ENCODE results near the gene ANKRD13C.

ANKRD13C gene

DNA sequence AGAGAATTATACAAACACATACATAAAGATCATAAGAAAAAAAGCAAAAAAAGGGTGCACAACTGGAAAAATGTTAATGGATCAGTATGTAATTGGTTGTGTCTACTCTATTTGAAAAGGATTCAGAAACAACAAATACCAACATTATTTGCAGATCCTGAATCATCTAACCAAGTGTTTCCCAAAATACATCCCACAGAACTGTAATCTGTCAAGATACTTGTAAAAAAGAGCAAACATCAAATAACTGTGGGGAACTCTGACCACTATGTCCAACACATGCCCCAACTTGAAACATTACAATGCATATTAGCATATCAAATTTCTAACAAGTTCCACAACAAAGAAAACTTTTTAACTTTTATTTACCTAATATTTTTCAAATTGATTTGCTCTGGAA lies 22.6 kb downstream of the ANKRD13C start:
- no peak overlapping the region for H3K9ac ChIP-seq (ENCODE audit: low read length)
- no peak overlapping the region for H3K4me3 ChIP-seq (ENCODE audit: low read length)
- no peaks in the 10 kb centered on the region for H3K9me3 ChIP-seq (ENCODE audit: control insufficient read depth, low read depth, low read length)
- no peaks in the 10 kb centered on the region for H3K36me3 ChIP-seq (ENCODE audit: control insufficient read depth, low read depth, low read length)
- H3K4me1 ChIP-seq (ENCODE audit: control insufficient read depth, low read depth, low read length), result no peaks in the 10 kb centered on the region
- no peaks in the 10 kb centered on the region for H3K27me3 ChIP-seq (ENCODE audit: control insufficient read depth, insufficient read depth, low read length)
- H3K27ac ChIP-seq (ENCODE audit: low read length), result no peak overlapping the region

GRCh38 chr1:70327306-70328076 lies 27.0 kb downstream of the ANKRD13C start:
- Histone ChIP-seq H3K27ac (ENCODE audit: low read length) (no peak overlapping the region), H3K9me3 (ENCODE audit: control insufficient read depth, low read depth, low read length) (no peaks in the 10 kb centered on the region), H3K36me3 (ENCODE audit: control insufficient read depth, low read depth, low read length) (no peaks in the 10 kb centered on the region), H3K9ac (ENCODE audit: low read length) (no peak overlapping the region), H3K4me1 (ENCODE audit: control insufficient read depth, low read depth, low read length) (no peaks in the 10 kb centered on the region), H3K27me3 (ENCODE audit: control insufficient read depth, insufficient read depth, low read length) (no peaks in the 10 kb centered on the region), H3K4me3 (ENCODE audit: low read length) (no peak overlapping the region)

DNA sequence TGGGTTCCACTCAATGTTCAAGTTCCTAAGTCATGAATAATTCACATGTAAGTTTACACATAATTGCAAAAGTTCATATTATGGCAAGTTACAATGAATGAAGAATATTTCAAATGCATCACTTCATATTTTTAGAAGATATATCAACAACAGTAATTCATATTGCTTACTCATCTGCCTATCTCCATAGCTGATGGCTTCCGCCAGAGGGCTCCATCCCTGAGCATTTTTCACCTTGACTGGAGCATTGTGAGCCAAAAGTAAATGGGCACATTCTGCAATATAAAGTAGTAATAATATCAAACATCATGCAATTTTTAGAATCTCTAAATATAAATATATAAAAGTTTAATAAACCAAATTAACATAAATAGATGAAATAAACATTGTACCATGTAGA lies 29.8 kb downstream of the ANKRD13C start:
- Histone ChIP-seq H3K4me1 (ENCODE audit: control insufficient read depth, low read depth, low read length) (no peaks in the 10 kb centered on the region), H3K36me3 (ENCODE audit: control insufficient read depth, low read depth, low read length) (no peaks in the 10 kb centered on the region)

DNA sequence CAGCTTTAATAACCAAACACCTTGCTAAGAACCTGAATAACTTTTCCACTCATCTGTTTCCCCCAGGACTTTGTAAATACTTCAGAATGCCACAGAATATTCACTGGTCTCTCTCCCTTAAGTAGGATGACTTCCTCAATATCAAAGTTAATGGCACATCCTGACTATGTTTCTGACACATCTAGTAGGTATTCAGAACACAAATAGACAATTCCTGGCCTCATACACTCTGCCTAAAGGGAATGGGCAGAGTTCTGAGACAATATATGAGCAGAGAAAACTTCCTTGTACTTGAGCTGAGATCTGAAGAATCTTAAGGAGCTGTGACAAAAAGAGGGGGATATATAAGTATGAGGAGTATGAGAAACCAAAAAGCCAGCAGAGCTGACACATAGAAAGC lies 34.8 kb downstream of the ANKRD13C start:
- H3K27ac ChIP-seq (ENCODE audit: low read length), result no peak overlapping the region
- H3K4me3 ChIP-seq (ENCODE audit: low read length), result no peak overlapping the region
- H3K4me1 ChIP-seq (ENCODE audit: control insufficient read depth, low read depth, low read length), result no peaks in the 10 kb centered on the region
- no peaks in the 10 kb centered on the region for H3K27me3 ChIP-seq (ENCODE audit: control insufficient read depth, insufficient read depth, low read length)
- peaks cover 3% of the 10 kb centered on the region for H3K36me3 ChIP-seq (ENCODE audit: control insufficient read depth, low read depth, low read length)
- no peaks in the 10 kb centered on the region for H3K9me3 ChIP-seq (ENCODE audit: control insufficient read depth, low read depth, low read length)
- no peak overlapping the region for H3K9ac ChIP-seq (ENCODE audit: low read length)

More for the DNA sequence above, 29.8 kb downstream of the ANKRD13C start:
- H3K4me3 ChIP-seq (ENCODE audit: low read length), result no peak overlapping the region
- H3K9me3 ChIP-seq (ENCODE audit: control insufficient read depth, low read depth, low read length), result no peaks in the 10 kb centered on the region
- H3K9ac ChIP-seq (ENCODE audit: low read length), result no peak overlapping the region
- H3K27me3 ChIP-seq (ENCODE audit: control insufficient read depth, insufficient read depth, low read length), result no peaks in the 10 kb centered on the region
- no peak overlapping the region for H3K27ac ChIP-seq (ENCODE audit: low read length)

DNA sequence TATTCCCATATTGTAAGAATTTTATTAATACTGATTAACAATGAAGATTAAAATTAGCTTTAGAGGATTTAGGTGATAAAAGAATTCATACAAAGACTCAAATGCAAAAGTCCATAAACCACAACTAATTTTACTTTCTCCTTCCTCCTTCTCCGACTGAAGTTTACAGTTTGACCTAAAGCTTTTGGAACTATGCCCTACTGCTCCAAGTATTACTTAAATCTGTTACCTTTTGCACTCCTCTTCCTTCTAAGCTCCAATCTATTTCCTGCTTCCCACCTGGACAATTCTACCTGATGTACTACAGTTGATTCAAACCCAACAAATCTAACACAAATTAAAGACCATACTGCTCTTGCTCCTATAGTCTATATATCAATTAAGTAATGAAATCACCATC lies 36.3 kb downstream of the ANKRD13C start:
- Histone ChIP-seq H3K27ac (ENCODE audit: low read length) (no peak overlapping the region), H3K4me1 (ENCODE audit: control insufficient read depth, low read depth, low read length) (no peaks in the 10 kb centered on the region), H3K36me3 (ENCODE audit: control insufficient read depth, low read depth, low read length) (peaks cover 3% of the 10 kb centered on the region), H3K27me3 (ENCODE audit: control insufficient read depth, insufficient read depth, low read length) (no peaks in the 10 kb centered on the region), H3K9ac (ENCODE audit: low read length) (no peak overlapping the region), H3K9me3 (ENCODE audit: control insufficient read depth, low read depth, low read length) (no peaks in the 10 kb centered on the region), H3K4me3 (ENCODE audit: low read length) (no peak overlapping the region)

- Histone ChIP-seq H3K27ac (ENCODE audit: low read length) (no peak overlapping the region), H3K27me3 (ENCODE audit: control insufficient read depth, insufficient read depth, low read length) (no peaks in the 10 kb centered on the region), H3K4me1 (ENCODE audit: control insufficient read depth, low read depth, low read length) (no peaks in the 10 kb centered on the region), H3K4me3 (ENCODE audit: low read length) (no peak overlapping the region), H3K9me3 (ENCODE audit: control insufficient read depth, low read depth, low read length) (no peaks in the 10 kb centered on the region), H3K36me3 (ENCODE audit: control insufficient read depth, low read depth, low read length) (peaks cover 3% of the 10 kb centered on the region), H3K9ac (ENCODE audit: low read length) (no peak overlapping the region)
Observed at GRCh38 chr1:70317087-70317486, 37.4 kb downstream of the ANKRD13C start.

DNA sequence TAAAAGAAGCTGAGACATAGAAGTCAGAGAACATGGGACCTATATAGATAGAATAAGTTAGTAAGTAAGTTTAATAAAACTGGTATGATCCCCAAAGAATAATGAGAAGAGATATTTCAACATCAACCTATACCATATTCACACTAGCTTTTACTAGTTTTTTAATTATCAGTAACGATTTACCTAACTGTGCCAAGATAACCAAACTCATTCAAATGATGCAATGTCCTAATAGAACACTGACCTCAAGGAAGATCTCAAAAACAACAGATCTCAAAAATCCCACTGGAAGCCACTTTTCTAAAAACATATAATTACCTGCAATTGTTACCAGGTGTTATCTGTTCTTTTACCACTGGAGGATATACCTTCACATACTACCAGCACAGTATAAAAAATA lies 38.7 kb downstream of the ANKRD13C start:
- Histone ChIP-seq H3K4me3 (ENCODE audit: low read length) (no peak overlapping the region), H3K4me1 (ENCODE audit: control insufficient read depth, low read depth, low read length) (no peaks in the 10 kb centered on the region), H3K9me3 (ENCODE audit: control insufficient read depth, low read depth, low read length) (no peaks in the 10 kb centered on the region), H3K36me3 (ENCODE audit: control insufficient read depth, low read depth, low read length) (peaks cover 3% of the 10 kb centered on the region), H3K27ac (ENCODE audit: low read length) (no peak overlapping the region), H3K9ac (ENCODE audit: low read length) (no peak overlapping the region), H3K27me3 (ENCODE audit: control insufficient read depth, insufficient read depth, low read length) (no peaks in the 10 kb centered on the region)

- no peaks in the 10 kb centered on the region for H3K4me1 ChIP-seq (ENCODE audit: control insufficient read depth, low read depth, low read length)
- H3K27me3 ChIP-seq (ENCODE audit: control insufficient read depth, insufficient read depth, low read length), result no peaks in the 10 kb centered on the region
- H3K4me3 ChIP-seq (ENCODE audit: low read length), result no peak overlapping the region
- no peak overlapping the region for H3K9ac ChIP-seq (ENCODE audit: low read length)
- no peaks in the 10 kb centered on the region for H3K9me3 ChIP-seq (ENCODE audit: control insufficient read depth, low read depth, low read length)
- H3K27ac ChIP-seq (ENCODE audit: low read length), result no peak overlapping the region
- H3K36me3 ChIP-seq (ENCODE audit: control insufficient read depth, low read depth, low read length), result peaks cover 3% of the 10 kb centered on the region
Observed at GRCh38 chr1:70314706-70315304, 39.7 kb downstream of the ANKRD13C start.

DNA sequence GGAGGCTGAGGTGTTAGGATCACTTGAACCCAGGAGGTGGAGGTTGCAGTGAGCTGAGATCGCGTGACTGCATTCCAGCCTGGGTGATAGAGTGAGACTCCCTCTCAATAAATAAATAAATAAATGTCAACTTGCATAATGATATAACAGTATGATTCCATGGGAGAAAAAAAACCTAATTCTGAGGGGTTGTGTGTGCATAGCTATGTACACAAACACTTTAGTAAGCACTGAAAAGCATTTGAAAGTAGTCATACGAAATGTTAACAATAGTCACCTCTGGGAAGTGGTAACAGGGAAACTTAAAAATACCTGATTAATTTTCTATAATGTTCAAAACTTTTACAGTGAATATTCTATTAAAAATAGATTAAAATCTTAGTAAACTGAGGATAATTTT lies 43.2 kb downstream of the ANKRD13C start:
- Histone ChIP-seq H3K9me3 (ENCODE audit: control insufficient read depth, low read depth, low read length) (no peaks in the 10 kb centered on the region), H3K4me1 (ENCODE audit: control insufficient read depth, low read depth, low read length) (no peaks in the 10 kb centered on the region), H3K4me3 (ENCODE audit: low read length) (no peak overlapping the region), H3K27ac (ENCODE audit: low read length) (no peak overlapping the region), H3K27me3 (ENCODE audit: control insufficient read depth, insufficient read depth, low read length) (no peaks in the 10 kb centered on the region), H3K9ac (ENCODE audit: low read length) (no peak overlapping the region), H3K36me3 (ENCODE audit: control insufficient read depth, low read depth, low read length) (peaks cover 3% of the 10 kb centered on the region)

DNA sequence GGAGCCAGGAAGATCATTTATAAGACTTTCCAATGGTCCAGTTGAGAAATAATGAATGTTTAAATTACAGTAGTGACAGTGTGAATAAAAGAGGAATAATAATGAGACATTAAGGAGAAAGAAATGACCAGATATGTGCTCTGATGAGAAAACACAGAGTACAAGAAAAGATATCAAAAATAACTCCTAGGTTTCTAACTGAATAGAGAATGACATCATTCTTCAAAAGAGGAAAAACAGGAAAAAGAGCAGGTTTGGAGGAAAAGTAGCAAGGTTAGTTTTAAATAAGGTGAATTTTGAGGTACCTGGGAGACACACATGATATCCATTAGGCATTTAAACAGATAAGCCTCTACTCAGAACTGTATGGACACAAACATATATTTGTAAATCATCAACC lies 55.0 kb downstream of the ANKRD13C start:
- peaks cover 17% of the 10 kb centered on the region for H3K36me3 ChIP-seq (ENCODE audit: control insufficient read depth, low read depth, low read length)
- H3K4me1 ChIP-seq (ENCODE audit: control insufficient read depth, low read depth, low read length), result no peaks in the 10 kb centered on the region
- H3K27me3 ChIP-seq (ENCODE audit: control insufficient read depth, insufficient read depth, low read length), result no peaks in the 10 kb centered on the region
- no peak overlapping the region for H3K27ac ChIP-seq (ENCODE audit: low read length)
- H3K4me3 ChIP-seq (ENCODE audit: low read length), result no peak overlapping the region
- no peak overlapping the region for H3K9ac ChIP-seq (ENCODE audit: low read length)
- no peaks in the 10 kb centered on the region for H3K9me3 ChIP-seq (ENCODE audit: control insufficient read depth, low read depth, low read length)

DNA sequence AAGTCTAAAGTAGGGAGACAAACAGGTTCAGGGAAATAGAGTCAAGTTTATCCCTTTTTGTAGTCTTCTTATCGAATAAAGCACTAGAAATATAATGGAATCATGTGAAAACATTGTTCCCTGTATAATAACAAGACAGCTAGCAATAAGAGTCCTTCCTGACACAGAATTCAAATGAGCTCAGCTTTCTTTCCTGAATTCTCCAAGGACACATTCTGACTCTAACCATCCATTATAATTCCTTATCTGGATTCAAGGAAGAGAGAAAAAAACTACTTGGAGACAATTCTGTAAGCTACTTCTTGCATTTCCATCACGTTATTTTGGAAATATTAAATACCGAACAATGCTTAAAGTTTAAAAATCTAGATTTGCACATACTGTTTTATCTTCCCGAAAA lies 58.8 kb downstream of the ANKRD13C start:
- H3K4me1 ChIP-seq (ENCODE audit: control insufficient read depth, low read depth, low read length), result no peaks in the 10 kb centered on the region
- no peak overlapping the region for H3K4me3 ChIP-seq (ENCODE audit: low read length)
- peaks cover 29% of the 10 kb centered on the region for H3K36me3 ChIP-seq (ENCODE audit: control insufficient read depth, low read depth, low read length)
- no peaks in the 10 kb centered on the region for H3K9me3 ChIP-seq (ENCODE audit: control insufficient read depth, low read depth, low read length)
- no peak overlapping the region for H3K9ac ChIP-seq (ENCODE audit: low read length)
- H3K27ac ChIP-seq (ENCODE audit: low read length), result no peak overlapping the region
- H3K27me3 ChIP-seq (ENCODE audit: control insufficient read depth, insufficient read depth, low read length), result no peaks in the 10 kb centered on the region

All from iPS-18a (cell line).